Esophagus mucosa (tissue), 1 donor: Measurements from ENCODE around the gene SLC7A5. TPM values are rescaled to one million over a fixed set of nuclear protein-coding genes. Genes with fewer than 3 reads are reported as not detected.

Experiments used
- ATAC-seq: fragments of 200-7000 bp; cut with Tn5 transposase; one replicate; pipeline ENCODE4 v1.9.1; 2020
- total RNA-seq: library from RNA; stranded (reverse); gene quantifications from one replicate; pipeline ENCODE4 v1.2.4, GENCODE V29; 2023
- donor health status: DM: yes; HTN: yes; CAD: no.

SLC7A5 gene
- total RNA-seq, 1 donor from 2014 or later, result 198 TPM

GRCh38 chr16:87845213-87845612 lies 24.1 kb downstream of the SLC7A5 start:
- ATAC-seq, result peak; percentile 5

GRCh38 chr16:87844809-87845208 lies 24.5 kb downstream of the SLC7A5 start:
- no peak for ATAC-seq

- ATAC-seq, result no peak
Observed at GRCh38 chr16:87844120-87844733, 25.1 kb downstream of the SLC7A5 start.

GRCh38 chr16:87843678-87844105 lies 25.6 kb downstream of the SLC7A5 start:
- no peak for ATAC-seq

- ATAC-seq, result no peak
Observed at GRCh38 chr16:87842209-87842869, 27.0 kb downstream of the SLC7A5 start.

- no peak for ATAC-seq
Observed at GRCh38 chr16:87841340-87842208, 27.7 kb downstream of the SLC7A5 start.

GRCh38 chr16:87840271-87840978 lies 28.9 kb downstream of the SLC7A5 start:
- no peak for ATAC-seq

- ATAC-seq, result no peak
Observed at GRCh38 chr16:87839542-87840270, 29.6 kb downstream of the SLC7A5 start.

GRCh38 chr16:87838643-87839541 lies 30.4 kb downstream of the SLC7A5 start:
- peak; percentile 1 for ATAC-seq

GRCh38 chr16:87837627-87838289 lies 31.5 kb downstream of the SLC7A5 start:
- ATAC-seq, result no peak

GRCh38 chr16:87836844-87837581 lies 32.3 kb downstream of the SLC7A5 start:
- ATAC-seq, result peak; percentile 51

- no peak for ATAC-seq
Observed at GRCh38 chr16:87836346-87836843, 32.9 kb downstream of the SLC7A5 start.

- no peak for ATAC-seq
Observed at GRCh38 chr16:87835882-87836331, 33.4 kb downstream of the SLC7A5 start.

GRCh38 chr16:87834668-87835473 lies 34.4 kb downstream of the SLC7A5 start:
- ATAC-seq, result peak; percentile 41

- ATAC-seq, result no peak
Observed at GRCh38 chr16:87834005-87834667, 35.2 kb downstream of the SLC7A5 start.

- ATAC-seq, result no peak
Observed at GRCh38 chr16:87833548-87833947, 35.8 kb downstream of the SLC7A5 start.

- no peak for ATAC-seq
Observed at GRCh38 chr16:87832741-87833502, 36.4 kb downstream of the SLC7A5 start.
